Heart left ventricle (tissue), 16 donors: ENCODE results near the gene TTC23L. TPM values are rescaled to one million over a fixed set of nuclear protein-coding genes. Genes with fewer than 3 reads are reported as not detected.
A peak's percentile ranks its signal among the peaks of the same experiment; 100 is the strongest.

Experiments used
- ATAC-seq, 4 donors: fragments of 200-7000 bp; cut with Tn5 transposase; one replicate each; pipeline ENCODE4 v1.9.1; 2020 to 2022; ENCODE audit warnings: moderate library complexity in 4 of 4, mild to moderate bottlenecking in 3 of 4, moderate number of reproducible peaks in 1 of 4
- DNase-seq, 5 donors: peaks; one replicate each; pipeline ENCODE4 v3.0.0-alpha.2; 2020
- H3K27ac ChIP-seq, 12 donors: fragments of 200-600 bp; sonication (generic) in 4 of 12; one replicate each; pipeline versions ENCODE4 v1.5.0 to v1.8.0; 2016 to 2022; ENCODE audit warnings: mild to moderate bottlenecking in 2 of 12
- H3K27me3 ChIP-seq, 9 donors: fragments of 200-600 bp; sonication (generic) in 2 of 9; one replicate each; pipeline versions ENCODE4 v1.5.1 to v1.8.0; 2016 to 2022; ENCODE audit warnings: mild to moderate bottlenecking in 3 of 9
- H3K36me3 ChIP-seq, 9 donors: fragments of 200-600 bp; sonication (generic) in 2 of 9; one replicate each; pipeline versions ENCODE4 v1.5.0 to v1.8.0; 2018 to 2022; ENCODE audit warnings: mild to moderate bottlenecking in 2 of 9
- H3K4me1 ChIP-seq, 12 donors: fragments of 200-600 bp; sonication (generic) in 4 of 12; one replicate each; pipeline versions ENCODE4 v1.5.0 to v1.8.0; 2016 to 2022; ENCODE audit warnings: mild to moderate bottlenecking in 3 of 12
- H3K4me3 ChIP-seq, 12 donors: fragments of 200-600 bp; sonication (generic) in 4 of 12; one replicate each; pipeline versions ENCODE4 v1.5.0 to v1.8.0; 2017 to 2022; ENCODE audit warnings: mild to moderate bottlenecking in 9 of 12, moderate library complexity in 4 of 12
- H3K9me3 ChIP-seq, 12 donors: fragments of 200-600 bp; sonication (generic) in 4 of 12; one replicate each; pipeline versions ENCODE4 v1.5.0 to v1.8.0; 2016 to 2022; ENCODE audit warnings: mild to moderate bottlenecking in 1 of 12
- POLR2A ChIP-seq, 2 donors: fragments of 450-650 bp; IDR thresholded peaks; one replicate each; pipeline ENCODE4 v1.6.1; 2017; ENCODE audit warnings: antibody characterized with exemption in 2 of 2, mild to moderate bottlenecking in 2 of 2, moderate library complexity in 2 of 2
- WGBS, 4 donors: extraction: QIAGEN DNeasy Blood & Tissue Kit in 2 of 4; methylation state at CpG; one replicate each; pipeline versions ENCODE4 v1.1.5 to v1.1.7; 2013 to 2018; 5-methylcytosine and 5-hydroxymethylcytosine counted together
- intact Hi-C, 10 donors: fragments of 100-400 bp; cut with DNase I; formaldehyde crosslinking; loops; one replicate each; pipeline versions ENCODE4 v1.11.1 to v1.14.2; 2022
- polyA plus RNA-seq, 2 donors: library from polyadenylated mRNA; stranded (reverse); fragments of 200-250 nt; gene quantifications; one replicate each; pipeline ENCODE4 v1.2.3, GENCODE V29; 2013
- total RNA-seq, 9 donors: library from RNA; depleted of rRNA in 2 of 9; stranded (reverse); fragments of >200 nt in 2 of 9; fragmentation: NEBNext Ultra II Directional in 3 of 9; extraction: Animal tissue kit (Norgen Biotek cat#: 25700) in 3 of 9; gene quantifications; one replicate each; pipeline versions ENCODE4 v1.1.0 to v1.2.4, GENCODE V29; 2016 to 2023
- TF ChIP-seq, protein P1 (sequence below), 12 donors: fragments of 200-600 bp; sonication (generic) in 4 of 12; IDR thresholded peaks; one replicate each; pipeline versions ENCODE4 v1.5.0 to v1.8.0; 2018 to 2022; ENCODE audit warnings: antibody characterized with exemption in 12 of 12, mild to moderate bottlenecking in 5 of 12
- donor health status: ischemic (EF 13 %, LVEDD 7.1; RV severe dilation, severe dysfunction).
- donor health status: healthy with polysubstance abuse.
- donor health status: DM: no; HTN: yes; CAD: no.
- donor health status: DM: no; HTN: no; CAD: no.
- donor health status: ischemic (EF 25% LVEDD 6.9; RV normal size, moderate dysfunction).
- donor health status: ischemic (EF 25% LVEDD 5.7; RV mildly dilated, moderate dysfunction).
- donor health status: healthy.
- donor health status: DM: yes; HTN: yes; CAD: no.
- donor health status: ischemic (EF 35%, LVEDD 5.7; RV mildly dilated, moderate dysfunction).
- donor health status: nonischemic (EF 11% LVEDD 7.7; RV severe dilation, severe dysfunction).
- donor health status: DM: yes; HTN: yes; CAD: no.
- donor health status: PGD.
- donor health status: ischemic (EF 29% LVEDD 5.4; RV normal size, mild dysfunction).
- donor health status: nonischemic (EF 23%, LVEDD 6.1; RV moderate dilation, normal function).

Gene TTC23L
- total and polyA plus RNA-seq, 11 donors: 0.06 to 0.69 TPM; not detected in 9

DNA sequence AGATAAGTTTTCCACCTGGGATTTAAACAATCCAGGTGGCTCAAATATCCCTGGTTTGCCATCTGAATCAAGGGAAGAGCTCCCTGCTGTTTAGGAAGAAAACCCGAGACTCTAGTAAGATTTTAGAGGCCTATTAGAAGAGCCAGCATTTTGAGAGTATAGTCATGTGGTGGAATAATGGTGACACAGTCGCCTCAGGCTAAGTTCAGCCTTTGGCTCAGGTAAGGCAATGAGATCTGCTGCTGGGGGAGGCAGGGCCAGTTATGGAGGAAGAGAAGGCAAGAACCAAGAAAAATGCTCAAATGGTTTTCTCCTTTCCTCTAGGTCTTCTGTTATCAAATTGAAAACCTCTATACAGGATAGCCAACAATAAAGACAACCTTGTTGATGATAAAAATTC, 60.1 kb downstream of the TTC23L start:
- 88 to 95% (median 95%) methylated on average over 2 of the region's 2 CpGs for WGBS, 4 donors

DNA sequence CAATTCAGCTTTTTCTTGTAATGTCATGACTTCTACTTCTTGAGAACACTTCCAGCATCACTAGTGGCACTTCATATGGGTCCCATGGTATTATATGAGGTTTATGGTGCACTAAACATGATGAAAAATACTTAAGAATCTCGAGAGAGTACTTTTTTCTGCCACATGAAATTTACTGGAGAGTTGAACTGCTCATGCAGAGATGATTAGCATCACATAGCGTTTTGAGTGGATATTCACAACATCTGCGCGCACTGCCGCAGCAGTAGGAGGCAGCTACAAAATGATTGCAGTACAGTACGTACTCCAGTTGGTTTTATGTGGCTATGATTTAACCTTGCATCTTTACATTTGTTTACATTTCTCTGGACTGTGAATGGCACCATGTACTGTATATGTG, 61.7 kb downstream of the TTC23L start:
- DNase-seq (no peak), ATAC-seq (no peak)
- intact Hi-C loops: no loop called here
- H3K36me3 ChIP-seq: peaks cover 0 to 18% (median 5%) of the 10 kb centered on the region in 9 donors
- WGBS, 4 donors: 92 to 96% (median 94%) methylated on average over 6 of the region's 6 CpGs
- no peak overlapping the region for H3K27ac ChIP-seq
- TF ChIP-seq, protein P1, sequence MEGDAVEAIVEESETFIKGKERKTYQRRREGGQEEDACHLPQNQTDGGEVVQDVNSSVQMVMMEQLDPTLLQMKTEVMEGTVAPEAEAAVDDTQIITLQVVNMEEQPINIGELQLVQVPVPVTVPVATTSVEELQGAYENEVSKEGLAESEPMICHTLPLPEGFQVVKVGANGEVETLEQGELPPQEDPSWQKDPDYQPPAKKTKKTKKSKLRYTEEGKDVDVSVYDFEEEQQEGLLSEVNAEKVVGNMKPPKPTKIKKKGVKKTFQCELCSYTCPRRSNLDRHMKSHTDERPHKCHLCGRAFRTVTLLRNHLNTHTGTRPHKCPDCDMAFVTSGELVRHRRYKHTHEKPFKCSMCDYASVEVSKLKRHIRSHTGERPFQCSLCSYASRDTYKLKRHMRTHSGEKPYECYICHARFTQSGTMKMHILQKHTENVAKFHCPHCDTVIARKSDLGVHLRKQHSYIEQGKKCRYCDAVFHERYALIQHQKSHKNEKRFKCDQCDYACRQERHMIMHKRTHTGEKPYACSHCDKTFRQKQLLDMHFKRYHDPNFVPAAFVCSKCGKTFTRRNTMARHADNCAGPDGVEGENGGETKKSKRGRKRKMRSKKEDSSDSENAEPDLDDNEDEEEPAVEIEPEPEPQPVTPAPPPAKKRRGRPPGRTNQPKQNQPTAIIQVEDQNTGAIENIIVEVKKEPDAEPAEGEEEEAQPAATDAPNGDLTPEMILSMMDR (IDR thresholded peaks at IDR 0.05): no peak
- no peak for TF ChIP-seq POLR2A (IDR thresholded peaks at IDR 0.05)
- H3K27me3 ChIP-seq: no peaks in the 10 kb centered on the region
- H3K4me1 ChIP-seq: no peaks in the 10 kb centered on the region
- no peak overlapping the region for H3K4me3 ChIP-seq
- H3K9me3 ChIP-seq: no peaks in the 10 kb centered on the region

More for the DNA sequence above, 60.1 kb downstream of the TTC23L start:
- no peak overlapping the region for H3K4me3 ChIP-seq
- DNase-seq: no peak
- TF ChIP-seq, protein P1 (IDR thresholded peaks at IDR 0.05): no peak
- no peak for TF ChIP-seq POLR2A (IDR thresholded peaks at IDR 0.05)
- no peak overlapping the region for H3K27ac ChIP-seq
- no peaks in the 10 kb centered on the region for H3K9me3 ChIP-seq
- intact Hi-C loops: loop anchor here (2.0 to 10.0 kb wide), 10 partner anchors 64 to 427 kb away; partner anchors contain the start of genes RAI14 (in 4 of the 10) and TTC23L (in 1 of the 10)
- no peak for ATAC-seq
- H3K27me3 ChIP-seq: no peaks in the 10 kb centered on the region
- H3K36me3 ChIP-seq: peaks cover 0 to 13% (median 0%) of the 10 kb centered on the region in 9 donors
- H3K4me1 ChIP-seq: no peaks in the 10 kb centered on the region

DNA sequence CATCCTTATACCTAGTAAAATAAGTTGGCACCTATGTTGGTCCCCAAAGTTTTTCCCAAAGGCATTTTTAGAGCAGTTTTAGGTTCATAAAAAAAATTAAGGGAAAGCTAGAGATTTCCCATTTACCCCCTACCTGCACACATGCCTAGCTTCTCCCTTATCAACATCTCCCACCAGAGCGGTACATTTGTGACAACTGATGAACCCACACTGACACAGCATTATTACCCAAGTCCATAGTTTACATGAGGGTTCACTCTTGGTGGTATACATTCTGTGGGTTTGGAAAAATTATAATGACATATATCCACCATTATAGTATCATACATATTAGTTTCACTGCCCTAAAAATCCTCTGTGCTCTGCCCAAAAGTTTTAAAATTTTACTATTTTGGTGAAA, 64.3 kb downstream of the TTC23L start:
- no peak overlapping the region for H3K4me3 ChIP-seq
- ATAC-seq (no peak), DNase-seq (no peak)
- no peak for TF ChIP-seq POLR2A (IDR thresholded peaks at IDR 0.05)
- TF ChIP-seq, protein P1 (IDR thresholded peaks at IDR 0.05): no peak
- no peaks in the 10 kb centered on the region for H3K4me1 ChIP-seq
- H3K9me3 ChIP-seq: no peaks in the 10 kb centered on the region
- no peak overlapping the region for H3K27ac ChIP-seq
- 33 to 100% (median 89%) methylated on average over 1 of the region's 1 CpG for WGBS, 4 donors
- peaks cover 0 to 37% (median 19%) of the 10 kb centered on the region in 9 donors for H3K36me3 ChIP-seq
- H3K27me3 ChIP-seq: no peaks in the 10 kb centered on the region
- intact Hi-C loops: no loop called here

DNA sequence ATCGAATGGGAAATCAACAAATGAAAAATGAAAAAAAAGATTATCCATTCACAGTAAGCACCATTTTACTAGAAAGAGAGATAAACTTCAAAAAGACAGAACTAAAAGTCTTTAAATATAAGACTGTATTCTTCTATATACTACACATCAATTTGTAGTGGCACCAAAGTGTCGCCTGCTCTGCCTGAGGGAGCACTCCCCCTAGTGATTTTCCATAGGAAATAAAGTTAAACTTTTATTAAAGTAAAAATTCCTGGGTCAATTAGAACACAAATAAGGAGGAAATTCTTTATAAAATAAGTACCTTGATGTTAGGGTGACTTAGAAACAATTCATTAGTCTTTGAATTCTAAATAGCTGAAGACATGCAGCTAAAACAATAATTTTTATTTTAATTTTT, 66.6 kb downstream of the TTC23L start:
- Histone ChIP-seq H3K4me3 (no peak overlapping the region), H3K4me1 (no peaks in the 10 kb centered on the region), H3K27ac (no peak overlapping the region), H3K9me3 (no peaks in the 10 kb centered on the region), H3K27me3 (no peaks in the 10 kb centered on the region), H3K36me3 (peaks cover 0 to 60% (median 41%) of the 10 kb centered on the region in 9 donors)
- 90 to 94% (median 91%) methylated on average over 2 of the region's 2 CpGs for WGBS, 4 donors
- TF ChIP-seq POLR2A (IDR thresholded peaks at IDR 0.05): no peak
- TF ChIP-seq, protein P1 (IDR thresholded peaks at IDR 0.05): peak in 8 of 12 donors; percentile 19 to 48 (median 31)
- no peak for ATAC-seq
- DNase-seq: no peak
- intact Hi-C loops: no loop called here
